GM23248 (cell line): Measurements from ENCODE around the gene RYR3.

Source experiments
- EZH2 ChIP-seq: fragments of 200-600 bp; sonication (generic); IDR thresholded peaks from 2 replicates; pipeline ENCODE4 v1.6.1; 2018; ENCODE audit warnings: antibody characterized with exemption, mild to moderate bottlenecking; ENCODE audit not compliant: insufficient read depth, poor library complexity, severe bottlenecking
- EZH2phosphoT487 ChIP-seq: fragments of 200-600 bp; sonication (generic); IDR thresholded peaks from 2 replicates; pipeline ENCODE4 v1.6.1; 2018; ENCODE audit warnings: antibody characterized with exemption, moderate library complexity, mild to moderate bottlenecking, low read depth; ENCODE audit not compliant: insufficient read depth

GRCh38 chr15:33567652-33568051, 256.9 kb downstream of the RYR3 start:
- no peak for TF ChIP-seq EZH2
- no peak for TF ChIP-seq EZH2phosphoT487
